Measurements from ENCODE around the gene BMERB1.

Gene BMERB1

DNA sequence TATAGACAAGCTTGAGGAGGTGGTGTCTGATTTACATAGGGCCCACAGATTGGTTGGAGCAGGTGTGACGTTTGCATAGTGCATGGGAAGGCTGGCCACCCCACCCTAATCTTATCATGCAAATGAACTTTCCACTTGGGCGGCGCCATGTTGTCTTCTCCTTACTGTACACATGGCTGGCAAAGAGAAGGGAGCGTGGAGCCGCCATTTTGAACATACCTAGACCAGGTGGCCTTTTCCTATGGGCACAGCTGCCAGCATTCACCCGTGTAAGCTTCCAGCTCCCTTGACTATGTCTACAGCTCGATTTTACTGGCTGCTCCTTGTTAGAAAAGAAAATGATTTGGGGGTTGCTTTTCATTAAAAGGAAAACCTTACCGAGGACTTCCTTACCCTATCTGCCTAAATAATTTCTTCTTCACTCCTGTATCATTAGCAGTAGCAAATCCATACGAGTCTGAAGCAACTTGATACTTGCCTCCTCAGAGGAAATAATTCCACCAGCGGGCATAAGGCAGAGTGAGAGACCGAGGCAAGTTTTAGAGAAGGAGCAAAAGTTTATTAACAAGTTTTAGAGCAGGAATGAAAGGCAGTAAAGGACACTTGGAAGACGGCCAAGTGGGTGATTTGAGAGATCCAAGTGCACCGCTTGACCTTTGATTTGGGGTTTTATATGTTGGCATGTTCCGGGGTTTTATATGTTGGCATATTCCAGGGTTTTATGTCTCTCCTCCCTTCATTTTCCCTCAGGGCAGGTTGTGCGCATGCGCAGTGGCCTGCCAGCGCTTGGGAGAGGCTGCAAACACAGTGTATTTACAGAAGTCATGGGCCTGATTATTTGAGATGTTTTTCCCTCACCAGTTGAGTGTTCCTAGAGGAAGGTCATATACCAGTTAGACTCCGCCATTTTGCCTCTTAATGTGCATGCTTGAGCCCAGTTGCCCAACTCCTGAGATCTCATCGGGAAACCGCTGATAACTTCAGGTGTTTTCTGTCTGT lies 142.9 kb downstream of the BMERB1 start:
- H3K27me3 ChIP-seq (ENCODE audit: control insufficient read depth, insufficient read depth, low read length) = no peaks in the 10 kb centered on the region
- no peak overlapping the region for H3K9ac ChIP-seq (ENCODE audit: low read length)
- peaks cover 3% of the 10 kb centered on the region; the same call in 1 of the 2 replicates for H3K4me1 ChIP-seq (ENCODE audit: control insufficient read depth, insufficient read depth, low read length)
- H3K4me3 ChIP-seq (ENCODE audit: low read depth, low read length) = no peak overlapping the region
- H3K27ac ChIP-seq (ENCODE audit: low read depth, low read length) = no peak overlapping the region
- peaks cover 3% of the 10 kb centered on the region; the same call in 1 of the 2 replicates for H3K36me3 ChIP-seq (ENCODE audit: control insufficient read depth, insufficient read depth, low read length)
- H3K9me3 ChIP-seq (ENCODE audit: control insufficient read depth, insufficient read depth, low read depth, low read length) = no peaks in the 10 kb centered on the region

DNA sequence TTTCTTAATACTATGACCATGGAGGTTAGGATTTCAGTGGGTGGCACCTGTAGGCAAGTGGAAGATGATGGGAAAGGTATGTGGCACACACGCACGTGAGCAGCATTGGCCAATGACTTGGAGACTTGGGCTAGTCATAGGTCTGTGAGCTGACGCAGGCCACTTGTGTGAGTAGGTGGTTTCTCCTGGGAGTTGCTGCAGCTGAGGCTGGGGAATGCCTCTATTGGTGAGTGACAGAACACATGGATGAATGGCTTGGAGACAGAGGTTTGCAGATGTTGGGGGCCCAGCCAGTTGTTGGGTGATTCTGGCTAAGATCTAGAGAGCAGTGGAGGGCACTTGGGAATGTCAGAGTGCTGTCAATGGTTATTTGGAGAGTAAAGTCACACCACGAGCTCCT lies 144.4 kb downstream of the BMERB1 start:
- Histone ChIP-seq H3K9me3 (ENCODE audit: control insufficient read depth, insufficient read depth, low read depth, low read length) (no peaks in the 10 kb centered on the region), H3K27me3 (ENCODE audit: control insufficient read depth, insufficient read depth, low read length) (no peaks in the 10 kb centered on the region), H3K36me3 (ENCODE audit: control insufficient read depth, insufficient read depth, low read length) (peaks cover 11% of the 10 kb centered on the region), H3K4me3 (ENCODE audit: low read depth, low read length) (no peak overlapping the region), H3K9ac (ENCODE audit: low read length) (no peak overlapping the region), H3K27ac (ENCODE audit: low read depth, low read length) (no peak overlapping the region), H3K4me1 (ENCODE audit: control insufficient read depth, insufficient read depth, low read length) (no peaks in the 10 kb centered on the region)

- Histone ChIP-seq H3K4me3 (ENCODE audit: low read depth, low read length) (no peak overlapping the region), H3K4me1 (ENCODE audit: control insufficient read depth, insufficient read depth, low read length) (no peaks in the 10 kb centered on the region), H3K9me3 (ENCODE audit: control insufficient read depth, insufficient read depth, low read depth, low read length) (peaks cover 8% of the 10 kb centered on the region), H3K36me3 (ENCODE audit: control insufficient read depth, insufficient read depth, low read length) (peaks cover 11% of the 10 kb centered on the region), H3K27me3 (ENCODE audit: control insufficient read depth, insufficient read depth, low read length) (no peaks in the 10 kb centered on the region), H3K27ac (ENCODE audit: low read depth, low read length) (no peak overlapping the region), H3K9ac (ENCODE audit: low read length) (no peak overlapping the region)
Measured at GRCh38 chr16:15581127-15581815, 146.9 kb downstream of the BMERB1 start.

- peaks cover 19% of the 10 kb centered on the region for H3K36me3 ChIP-seq (ENCODE audit: control insufficient read depth, insufficient read depth, low read length)
- H3K9me3 ChIP-seq (ENCODE audit: control insufficient read depth, insufficient read depth, low read depth, low read length) = peaks cover 11% of the 10 kb centered on the region
- no peak overlapping the region for H3K4me3 ChIP-seq (ENCODE audit: low read depth, low read length)
- H3K27ac ChIP-seq (ENCODE audit: low read depth, low read length) = no peak overlapping the region
- no peak overlapping the region for H3K9ac ChIP-seq (ENCODE audit: low read length)
- H3K27me3 ChIP-seq (ENCODE audit: control insufficient read depth, insufficient read depth, low read length) = no peaks in the 10 kb centered on the region
- no peaks in the 10 kb centered on the region for H3K4me1 ChIP-seq (ENCODE audit: control insufficient read depth, insufficient read depth, low read length)
Measured at GRCh38 chr16:15583526-15583925, 149.1 kb downstream of the BMERB1 start.

DNA sequence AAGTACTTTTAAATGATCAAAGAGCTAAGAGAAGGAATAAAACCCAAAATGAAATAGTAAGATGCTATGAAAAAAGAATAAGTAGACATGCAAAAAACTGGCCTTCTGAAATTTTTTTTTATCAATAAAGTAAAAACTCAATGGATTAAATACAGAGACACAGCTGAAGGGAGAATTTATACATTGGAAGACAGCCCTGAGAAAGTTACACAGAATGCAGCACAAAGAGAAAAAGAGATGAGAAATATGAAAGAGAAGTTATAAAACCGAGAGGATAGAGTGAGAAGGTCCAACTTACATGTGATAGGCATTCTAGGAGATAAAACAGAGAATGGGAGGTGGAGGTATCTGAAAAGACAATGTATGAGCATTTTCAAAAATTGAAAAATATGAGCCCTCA lies 151.6 kb downstream of the BMERB1 start:
- Histone ChIP-seq H3K4me3 (ENCODE audit: low read depth, low read length) (no peak overlapping the region), H3K9me3 (ENCODE audit: control insufficient read depth, insufficient read depth, low read depth, low read length) (peaks cover 11% of the 10 kb centered on the region), H3K36me3 (ENCODE audit: control insufficient read depth, insufficient read depth, low read length) (peaks cover 25% of the 10 kb centered on the region), H3K9ac (ENCODE audit: low read length) (no peak overlapping the region), H3K27me3 (ENCODE audit: control insufficient read depth, insufficient read depth, low read length) (no peaks in the 10 kb centered on the region), H3K27ac (ENCODE audit: low read depth, low read length) (no peak overlapping the region), H3K4me1 (ENCODE audit: control insufficient read depth, insufficient read depth, low read length) (peaks cover 4% of the 10 kb centered on the region; the same call in 1 of the 2 replicates)

GRCh38 chr16:15586716-15587115 lies 152.3 kb downstream of the BMERB1 start:
- no peak overlapping the region for H3K9ac ChIP-seq (ENCODE audit: low read length)
- no peaks in the 10 kb centered on the region for H3K27me3 ChIP-seq (ENCODE audit: control insufficient read depth, insufficient read depth, low read length)
- H3K9me3 ChIP-seq (ENCODE audit: control insufficient read depth, insufficient read depth, low read depth, low read length) = peaks cover 11% of the 10 kb centered on the region
- H3K4me3 ChIP-seq (ENCODE audit: low read depth, low read length) = no peak overlapping the region
- H3K4me1 ChIP-seq (ENCODE audit: control insufficient read depth, insufficient read depth, low read length) = peaks cover 4% of the 10 kb centered on the region; the same call in 1 of the 2 replicates
- peaks cover 22% of the 10 kb centered on the region for H3K36me3 ChIP-seq (ENCODE audit: control insufficient read depth, insufficient read depth, low read length)
- H3K27ac ChIP-seq (ENCODE audit: low read depth, low read length) = no peak overlapping the region

DNA sequence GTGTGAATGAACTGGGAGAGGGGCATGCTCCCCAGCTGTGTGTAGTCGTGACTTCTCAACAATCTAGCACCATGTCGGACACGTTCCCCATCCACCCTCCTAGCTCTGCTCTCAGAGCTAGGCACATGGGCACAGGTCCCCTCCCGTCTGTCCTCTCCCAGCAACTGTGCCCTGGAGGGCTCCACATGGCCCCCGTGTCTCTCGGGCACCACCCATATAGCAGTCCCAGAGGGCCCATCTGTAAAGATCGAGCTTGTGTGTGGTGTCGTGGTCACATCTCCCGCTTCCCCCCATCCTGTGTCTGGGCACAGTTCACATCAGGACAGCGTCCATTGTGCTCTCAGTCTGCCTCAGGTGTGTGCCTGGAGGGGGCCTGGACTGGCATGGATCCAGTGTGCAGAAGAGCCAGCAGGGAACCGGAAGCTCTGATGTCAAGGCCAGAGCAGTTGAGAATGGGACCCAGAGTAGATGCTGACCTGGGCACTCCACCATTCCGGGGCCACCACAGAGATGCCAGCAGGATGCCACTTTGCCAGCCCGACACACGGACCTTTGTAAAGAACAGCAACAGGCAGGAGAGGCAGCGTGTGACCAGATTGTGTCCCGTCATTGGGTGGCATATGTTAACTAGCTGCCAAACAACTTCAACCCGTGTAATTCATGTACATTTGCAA lies 152.9 kb downstream of the BMERB1 start:
- no peak overlapping the region for H3K27ac ChIP-seq (ENCODE audit: low read depth, low read length)
- no peaks in the 10 kb centered on the region for H3K27me3 ChIP-seq (ENCODE audit: control insufficient read depth, insufficient read depth, low read length)
- H3K9ac ChIP-seq (ENCODE audit: low read length) = no peak overlapping the region
- H3K9me3 ChIP-seq (ENCODE audit: control insufficient read depth, insufficient read depth, low read depth, low read length) = peaks cover 11% of the 10 kb centered on the region
- H3K4me3 ChIP-seq (ENCODE audit: low read depth, low read length) = no peak overlapping the region
- peaks cover 5% of the 10 kb centered on the region; the same call in 1 of the 2 replicates for H3K4me1 ChIP-seq (ENCODE audit: control insufficient read depth, insufficient read depth, low read length)
- H3K36me3 ChIP-seq (ENCODE audit: control insufficient read depth, insufficient read depth, low read length) = peaks cover 22% of the 10 kb centered on the region

GRCh38 chr16:15592324-15592723 lies 157.9 kb downstream of the BMERB1 start:
- H3K4me1 ChIP-seq (ENCODE audit: control insufficient read depth, insufficient read depth, low read length) = peaks cover 14% of the 10 kb centered on the region; the same call in 1 of the 2 replicates
- H3K9me3 ChIP-seq (ENCODE audit: control insufficient read depth, insufficient read depth, low read depth, low read length) = no peaks in the 10 kb centered on the region
- H3K27ac ChIP-seq (ENCODE audit: low read depth, low read length) = no peak overlapping the region
- no peak overlapping the region for H3K4me3 ChIP-seq (ENCODE audit: low read depth, low read length)
- peaks cover 37% of the 10 kb centered on the region for H3K36me3 ChIP-seq (ENCODE audit: control insufficient read depth, insufficient read depth, low read length)
- H3K27me3 ChIP-seq (ENCODE audit: control insufficient read depth, insufficient read depth, low read length) = no peaks in the 10 kb centered on the region
- H3K9ac ChIP-seq (ENCODE audit: low read length) = no peak overlapping the region

GRCh38 chr16:15593235-15593634 lies 158.8 kb downstream of the BMERB1 start:
- Histone ChIP-seq H3K27ac (ENCODE audit: low read depth, low read length) (no peak overlapping the region), H3K27me3 (ENCODE audit: control insufficient read depth, insufficient read depth, low read length) (no peaks in the 10 kb centered on the region), H3K36me3 (ENCODE audit: control insufficient read depth, insufficient read depth, low read length) (peaks cover 42% of the 10 kb centered on the region), H3K4me1 (ENCODE audit: control insufficient read depth, insufficient read depth, low read length) (peaks cover 14% of the 10 kb centered on the region; the same call in 1 of the 2 replicates), H3K9me3 (ENCODE audit: control insufficient read depth, insufficient read depth, low read depth, low read length) (no peaks in the 10 kb centered on the region), H3K4me3 (ENCODE audit: low read depth, low read length) (no peak overlapping the region), H3K9ac (ENCODE audit: low read length) (no peak overlapping the region)

DNA sequence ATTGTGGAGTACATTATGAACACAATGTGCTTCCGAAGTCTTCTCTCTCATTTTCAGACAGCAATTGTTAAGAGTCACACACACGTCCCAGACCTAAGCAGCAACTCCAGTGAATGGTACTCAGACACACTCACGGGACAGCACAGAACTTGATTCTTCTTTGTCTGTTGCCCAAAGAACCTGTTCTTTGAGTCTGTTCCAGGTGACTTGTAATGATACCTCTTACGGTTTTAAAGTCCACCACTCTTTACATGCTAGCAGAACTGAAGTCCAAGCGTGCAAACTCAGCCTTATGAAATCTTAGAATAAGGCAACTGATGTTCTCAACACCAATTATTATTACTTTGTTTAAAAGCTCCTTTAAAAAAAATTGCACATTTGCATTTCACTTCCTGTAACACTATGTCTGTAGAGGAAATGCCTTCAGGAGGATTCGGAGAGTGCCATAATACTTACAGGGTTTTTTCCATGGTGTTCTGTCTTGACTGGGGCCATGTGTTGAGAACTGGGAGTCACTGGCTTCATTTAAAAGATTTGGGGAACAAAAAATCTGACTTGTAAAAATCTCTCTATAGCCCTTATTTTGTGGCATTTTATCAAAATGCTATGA lies 160.4 kb downstream of the BMERB1 start:
- Histone ChIP-seq H3K9me3 (ENCODE audit: control insufficient read depth, insufficient read depth, low read depth, low read length) (no peaks in the 10 kb centered on the region), H3K27ac (ENCODE audit: low read depth, low read length) (no peak overlapping the region), H3K4me3 (ENCODE audit: low read depth, low read length) (no peak overlapping the region), H3K4me1 (ENCODE audit: control insufficient read depth, insufficient read depth, low read length) (peaks cover 14% of the 10 kb centered on the region; the same call in 1 of the 2 replicates), H3K27me3 (ENCODE audit: control insufficient read depth, insufficient read depth, low read length) (no peaks in the 10 kb centered on the region), H3K9ac (ENCODE audit: low read length) (no peak overlapping the region), H3K36me3 (ENCODE audit: control insufficient read depth, insufficient read depth, low read length) (peaks cover 49% of the 10 kb centered on the region)

All from HUES6 (cell line).